ENCODE data around the gene NPHS1. TPM values are rescaled to one million over a fixed set of nuclear protein-coding genes. Genes with fewer than 3 reads are reported as not detected.

NPHS1 gene, protein sequence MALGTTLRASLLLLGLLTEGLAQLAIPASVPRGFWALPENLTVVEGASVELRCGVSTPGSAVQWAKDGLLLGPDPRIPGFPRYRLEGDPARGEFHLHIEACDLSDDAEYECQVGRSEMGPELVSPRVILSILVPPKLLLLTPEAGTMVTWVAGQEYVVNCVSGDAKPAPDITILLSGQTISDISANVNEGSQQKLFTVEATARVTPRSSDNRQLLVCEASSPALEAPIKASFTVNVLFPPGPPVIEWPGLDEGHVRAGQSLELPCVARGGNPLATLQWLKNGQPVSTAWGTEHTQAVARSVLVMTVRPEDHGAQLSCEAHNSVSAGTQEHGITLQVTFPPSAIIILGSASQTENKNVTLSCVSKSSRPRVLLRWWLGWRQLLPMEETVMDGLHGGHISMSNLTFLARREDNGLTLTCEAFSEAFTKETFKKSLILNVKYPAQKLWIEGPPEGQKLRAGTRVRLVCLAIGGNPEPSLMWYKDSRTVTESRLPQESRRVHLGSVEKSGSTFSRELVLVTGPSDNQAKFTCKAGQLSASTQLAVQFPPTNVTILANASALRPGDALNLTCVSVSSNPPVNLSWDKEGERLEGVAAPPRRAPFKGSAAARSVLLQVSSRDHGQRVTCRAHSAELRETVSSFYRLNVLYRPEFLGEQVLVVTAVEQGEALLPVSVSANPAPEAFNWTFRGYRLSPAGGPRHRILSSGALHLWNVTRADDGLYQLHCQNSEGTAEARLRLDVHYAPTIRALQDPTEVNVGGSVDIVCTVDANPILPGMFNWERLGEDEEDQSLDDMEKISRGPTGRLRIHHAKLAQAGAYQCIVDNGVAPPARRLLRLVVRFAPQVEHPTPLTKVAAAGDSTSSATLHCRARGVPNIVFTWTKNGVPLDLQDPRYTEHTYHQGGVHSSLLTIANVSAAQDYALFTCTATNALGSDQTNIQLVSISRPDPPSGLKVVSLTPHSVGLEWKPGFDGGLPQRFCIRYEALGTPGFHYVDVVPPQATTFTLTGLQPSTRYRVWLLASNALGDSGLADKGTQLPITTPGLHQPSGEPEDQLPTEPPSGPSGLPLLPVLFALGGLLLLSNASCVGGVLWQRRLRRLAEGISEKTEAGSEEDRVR (N-terminal part only)
- 1.1 and 1.3 TPM in 2 replicates for total RNA-seq
- polyA plus RNA-seq, result 0.37 TPM in 1 of 2 replicates, not detected in the other

DNA sequence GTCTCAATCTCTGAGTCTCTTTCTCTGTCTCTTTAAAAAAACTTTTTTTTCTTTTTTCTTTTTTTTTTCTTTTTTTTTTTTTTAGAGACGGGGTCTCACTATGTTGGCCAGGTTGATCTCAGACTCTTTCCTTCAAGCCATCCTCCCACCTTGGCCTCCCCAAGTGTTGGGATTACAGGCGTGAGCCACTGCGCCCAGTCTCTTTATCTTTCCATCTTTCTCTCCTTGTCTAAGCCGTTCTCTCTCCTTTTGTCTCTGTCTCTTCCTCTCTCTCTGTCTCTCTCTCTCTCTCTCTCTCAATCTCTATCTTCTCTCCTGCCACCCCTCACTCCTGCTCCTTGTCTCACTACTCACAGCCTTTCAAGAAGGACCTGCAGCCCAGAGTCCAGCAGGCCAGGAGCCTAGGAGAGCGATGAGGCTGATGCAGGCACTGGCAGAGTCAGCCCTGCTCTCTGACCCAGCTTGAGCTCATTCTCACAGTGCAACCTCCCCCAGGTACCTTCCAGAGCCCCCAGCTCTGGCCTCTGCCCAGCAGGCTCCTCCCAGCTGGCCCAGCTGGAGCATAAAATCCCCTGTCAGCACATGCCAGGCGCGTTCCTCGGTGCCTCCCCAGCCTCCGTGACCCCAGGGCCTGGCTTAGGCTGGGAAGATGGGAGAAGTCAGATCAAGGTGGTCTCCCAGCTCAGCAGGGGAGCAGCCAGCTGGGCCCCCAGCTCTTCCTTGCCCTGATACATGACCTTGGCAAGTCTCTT is at the start of gene NPHS1:
TSS of gene NPHS1 (minus strand) at position 476 of the 752 bp plus-strand sequence. CDS start 667 bp downstream, outside the sequence.
- Histone ChIP-seq H3K36me3 (no peaks in the 10 kb centered on the region), H3K27me3 (peaks cover 45% of the 10 kb centered on the region), H3K4me3 (no peak within 1 kb of the TSS), H3K27ac (no peak within 1 kb of the TSS), H3K9me3 (ENCODE audit: low read depth) (no peaks in the 10 kb centered on the region), H3K4me1 (ENCODE audit: low read depth) (peaks cover 14% of the 10 kb centered on the region)
- TF ChIP-seq, protein P1, sequence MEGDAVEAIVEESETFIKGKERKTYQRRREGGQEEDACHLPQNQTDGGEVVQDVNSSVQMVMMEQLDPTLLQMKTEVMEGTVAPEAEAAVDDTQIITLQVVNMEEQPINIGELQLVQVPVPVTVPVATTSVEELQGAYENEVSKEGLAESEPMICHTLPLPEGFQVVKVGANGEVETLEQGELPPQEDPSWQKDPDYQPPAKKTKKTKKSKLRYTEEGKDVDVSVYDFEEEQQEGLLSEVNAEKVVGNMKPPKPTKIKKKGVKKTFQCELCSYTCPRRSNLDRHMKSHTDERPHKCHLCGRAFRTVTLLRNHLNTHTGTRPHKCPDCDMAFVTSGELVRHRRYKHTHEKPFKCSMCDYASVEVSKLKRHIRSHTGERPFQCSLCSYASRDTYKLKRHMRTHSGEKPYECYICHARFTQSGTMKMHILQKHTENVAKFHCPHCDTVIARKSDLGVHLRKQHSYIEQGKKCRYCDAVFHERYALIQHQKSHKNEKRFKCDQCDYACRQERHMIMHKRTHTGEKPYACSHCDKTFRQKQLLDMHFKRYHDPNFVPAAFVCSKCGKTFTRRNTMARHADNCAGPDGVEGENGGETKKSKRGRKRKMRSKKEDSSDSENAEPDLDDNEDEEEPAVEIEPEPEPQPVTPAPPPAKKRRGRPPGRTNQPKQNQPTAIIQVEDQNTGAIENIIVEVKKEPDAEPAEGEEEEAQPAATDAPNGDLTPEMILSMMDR (IDR thresholded peaks at IDR 0.05; ENCODE audit: low read depth, low read length), result no peak
- DNase-seq (ENCODE audit: low read depth in 1 of 2, low spot score in 1 of 2), result peak in 1 of 2 donors; percentile 37

DNA sequence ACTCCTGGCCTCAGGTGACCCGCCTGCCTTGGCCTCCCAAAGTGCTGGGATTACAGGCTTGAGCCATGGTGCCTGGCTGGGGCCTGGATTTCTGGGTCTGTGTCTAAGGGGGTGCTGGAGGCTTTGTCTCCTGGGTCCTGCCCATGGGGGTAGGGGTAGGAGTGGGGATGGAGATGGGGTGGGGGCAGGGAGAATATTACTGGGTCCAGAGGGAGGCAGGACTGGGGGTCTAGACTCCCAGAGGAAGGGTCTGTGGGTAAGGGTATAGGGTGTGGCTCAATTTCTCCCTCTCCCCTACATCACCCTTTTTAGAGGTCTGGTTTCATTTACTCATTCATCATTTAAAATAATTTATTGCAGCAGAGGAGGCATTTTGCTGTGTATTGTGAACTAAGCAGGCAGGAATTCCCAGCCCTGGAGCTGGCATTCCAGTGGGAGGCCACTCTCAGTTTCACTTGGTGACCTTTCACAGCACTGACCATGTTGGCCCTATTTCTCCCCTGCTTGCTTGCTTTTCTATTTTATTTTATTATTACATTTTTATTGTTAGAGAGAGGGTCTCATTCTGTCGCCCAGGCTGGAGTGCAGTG is 48.8 kb upstream of the NPHS1 start:
- Histone ChIP-seq H3K9me3 (ENCODE audit: low read depth) (no peaks in the 10 kb centered on the region), H3K4me3 (no peak overlapping the region), H3K27me3 (no peaks in the 10 kb centered on the region), H3K4me1 (ENCODE audit: low read depth) (no peaks in the 10 kb centered on the region), H3K27ac (no peak overlapping the region), H3K36me3 (no peaks in the 10 kb centered on the region)
- TF ChIP-seq, protein P1 (IDR thresholded peaks at IDR 0.05; ENCODE audit: low read depth, low read length), result no peak
- peak in 1 of 2 donors; percentile 25 for DNase-seq (ENCODE audit: low read depth in 1 of 2, low spot score in 1 of 2)

DNA sequence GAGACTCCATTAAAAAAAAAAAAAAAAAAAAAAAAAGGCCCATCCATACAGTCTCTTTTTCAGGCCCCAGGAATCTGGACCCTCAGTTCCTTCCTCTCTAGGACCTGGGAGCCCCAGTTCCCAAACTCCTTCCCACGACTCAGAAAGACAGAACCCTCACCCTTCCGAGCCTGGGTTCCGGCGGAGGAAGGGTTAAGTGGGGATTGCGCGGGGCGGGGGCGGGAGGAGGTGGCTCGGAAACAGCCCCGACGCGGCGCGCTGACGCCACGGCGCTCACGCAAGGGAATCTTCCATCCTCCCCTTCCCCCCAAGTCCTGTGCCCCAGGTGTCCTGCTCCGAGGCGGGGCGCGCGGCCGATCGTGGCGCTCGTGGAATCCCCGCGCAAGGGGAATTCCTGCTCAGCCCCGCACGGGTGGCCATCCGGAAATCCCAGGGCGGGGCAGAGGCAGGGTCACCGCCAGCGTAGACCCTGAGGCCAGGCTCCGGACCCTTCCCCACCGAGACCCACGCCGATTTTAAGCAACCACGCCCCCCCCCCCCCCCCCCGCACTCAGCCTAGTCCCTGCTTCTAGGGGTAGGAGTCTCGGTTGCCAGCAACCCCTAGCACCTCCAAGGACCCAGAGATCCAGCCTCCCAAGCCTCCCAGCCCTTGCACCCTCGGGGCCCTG is 47.4 kb upstream of the NPHS1 start:
- H3K9me3 ChIP-seq (ENCODE audit: low read depth), result no peaks in the 10 kb centered on the region
- TF ChIP-seq, protein P1 (IDR thresholded peaks at IDR 0.05; ENCODE audit: low read depth, low read length), result no peak
- DNase-seq (ENCODE audit: low read depth in 1 of 2, low spot score in 1 of 2), result peak; percentile 80 to 82
- no peak overlapping the region for H3K27ac ChIP-seq
- no peaks in the 10 kb centered on the region for H3K27me3 ChIP-seq
- peaks cover 4% of the 10 kb centered on the region for H3K36me3 ChIP-seq
- no peaks in the 10 kb centered on the region for H3K4me1 ChIP-seq (ENCODE audit: low read depth)
- H3K4me3 ChIP-seq, result peak overlapping the region; percentile 86

DNA sequence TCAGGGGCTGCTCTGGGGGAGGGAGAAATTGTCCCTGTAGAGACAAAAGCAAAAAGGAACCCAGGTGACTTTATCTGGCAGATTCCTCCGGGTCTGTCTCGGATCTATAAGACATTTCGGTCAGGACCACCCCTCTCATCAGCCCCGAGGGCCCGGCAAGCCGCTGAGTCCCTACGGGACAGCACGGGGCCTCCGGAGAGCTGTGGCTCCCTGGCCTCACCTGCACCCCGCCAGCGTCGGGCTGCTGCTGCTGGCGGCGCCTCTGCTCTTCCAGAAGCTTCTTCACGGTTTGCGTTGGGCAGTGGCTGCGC is 46.1 kb upstream of the NPHS1 start:
- DNase-seq (ENCODE audit: low read depth in 1 of 2, low spot score in 1 of 2), result no peak
- H3K27me3 ChIP-seq, result no peaks in the 10 kb centered on the region
- TF ChIP-seq, protein P1 (IDR thresholded peaks at IDR 0.05; ENCODE audit: low read depth, low read length), result no peak
- H3K36me3 ChIP-seq, result peaks cover 6% of the 10 kb centered on the region
- no peaks in the 10 kb centered on the region for H3K9me3 ChIP-seq (ENCODE audit: low read depth)
- H3K4me1 ChIP-seq (ENCODE audit: low read depth), result no peaks in the 10 kb centered on the region
- H3K27ac ChIP-seq, result no peak overlapping the region
- peak overlapping the region; percentile 86 for H3K4me3 ChIP-seq

All from cardiac muscle cell (in vitro differentiated cells and primary cell).